Prostate gland (tissue), 2 donors: ENCODE data around the gene UBE2A. TPM values are rescaled to one million over a fixed set of nuclear protein-coding genes. Genes with fewer than 3 reads are reported as not detected.

Source experiments
- DNase-seq: peaks from one replicate; pipeline ENCODE4 v3.0.0-alpha.2; 2019; ENCODE audit warnings: low spot score
- H3K27ac ChIP-seq, 2 donors: fragments of 200-600 bp; sonication (generic); 2 replicates each; pipeline ENCODE4 v1.5.1; 2017 to 2019
- H3K27me3 ChIP-seq: fragments of 200-600 bp; sonication (generic); replicated peaks from 2 replicates; pipeline ENCODE4 v1.5.1; 2019; ENCODE audit not compliant: insufficient read depth
- H3K36me3 ChIP-seq, 2 donors: fragments of 200-600 bp; sonication (generic); 1 replicate in 1 of 2; 2 replicates in 1 of 2; pipeline versions ENCODE4 v1.5.1 to v1.8.1; 2017 to 2019
- H3K4me1 ChIP-seq: fragments of 200-600 bp; sonication (generic); replicated peaks from 2 replicates; pipeline ENCODE4 v1.5.1; 2019
- H3K4me3 ChIP-seq, 2 donors: fragments of 200-600 bp; sonication (generic); 2 replicates each; pipeline ENCODE4 v1.5.1; 2017 to 2019
- H3K9me3 ChIP-seq: fragments of 200-600 bp; sonication (generic); 2 replicates; pipeline ENCODE4 v1.5.1; 2017
- CTCF ChIP-seq, 4 experiments: fragments of 200-600 bp in 2 of 4; fragments of 450-650 bp in 2 of 4; sonication (generic) in 2 of 4; IDR thresholded peaks; 1 replicate in 3 of 4; 2 replicates in 1 of 4; pipeline ENCODE4 v1.5.1; 2016 to 2019; ENCODE audit warnings: antibody characterized with exemption in 4 of 4, mild to moderate bottlenecking in 2 of 4, moderate library complexity in 2 of 4
- POLR2A ChIP-seq: fragments of 450-650 bp; IDR thresholded peaks from one replicate; pipeline ENCODE4 v1.6.1; 2016; ENCODE audit warnings: antibody characterized with exemption, mild to moderate bottlenecking
- POLR2AphosphoS5 ChIP-seq: sonication (generic); formaldehyde crosslinking; IDR thresholded peaks from one replicate; pipeline ENCODE4 v1.6.1; 2017; ENCODE audit warnings: antibody characterized with exemption
- WGBS: methylation state at CpG from one replicate; pipeline ENCODE4 v1.1.5; 2018; 5-methylcytosine and 5-hydroxymethylcytosine counted together
- intact Hi-C: fragments of 100-400 bp; cut with DNase I; formaldehyde crosslinking; loops from one replicate; pipeline ENCODE4 v1.14.2; 2022
- total RNA-seq, 2 donors: library from RNA; depleted of rRNA; stranded (reverse); fragments of >200 nt; gene quantifications; one replicate each; pipeline ENCODE4 v1.1.0, GENCODE V29; 2016

Gene UBE2A
- total RNA-seq, result 10 to 100 TPM; 19.8 to 32.9 TPM

GRCh38 chrX:119574394-119575266 is at the start of gene UBE2A:
TSS of gene UBE2A (plus strand) at chrX:119574563. CDS start at chrX:119574712, 149 bp downstream.
- H3K27me3 ChIP-seq, result no peaks in the 10 kb centered on the region
- peak; percentile 82 for DNase-seq
- 3% methylated on average over 10 of the region's 86 CpGs for WGBS
- H3K4me1 ChIP-seq, result no peaks in the 10 kb centered on the region
- intact Hi-C loops, result loop anchor here (1.0 to 10.0 kb wide), 3 partner anchors 9 to 110 kb away; partner anchors contain the start of genes SLC25A5 and STEEP1
- H3K9me3 ChIP-seq, result no peaks in the 10 kb centered on the region
- peak within 1 kb of the TSS; percentile 58 to 59 for H3K4me3 ChIP-seq
- H3K36me3 ChIP-seq, result no peaks in the 10 kb centered on the region
- peak within 1 kb of the TSS; percentile 90 to 93 for H3K27ac ChIP-seq
- TF ChIP-seq POLR2AphosphoS5, result peak; percentile 18
- peak; percentile 61 for TF ChIP-seq POLR2A
- peak in 2 of 4 experiments; percentile 29 to 42 for TF ChIP-seq CTCF (IDR thresholded peaks at IDR 0.05)

GRCh38 chrX:119529345-119530276 is 44.8 kb upstream of the UBE2A start:
- TF ChIP-seq POLR2A (no peak), CTCF (IDR thresholded peaks at IDR 0.05) (no peak), POLR2AphosphoS5 (no peak)
- 73% methylated on average over 9 of the region's 9 CpGs for WGBS
- intact Hi-C loops, result no loop called here
- Histone ChIP-seq H3K4me3 (no peak overlapping the region), H3K9me3 (no peaks in the 10 kb centered on the region), H3K27me3 (no peaks in the 10 kb centered on the region), H3K27ac (no peak overlapping the region), H3K36me3 (no peaks in the 10 kb centered on the region), H3K4me1 (no peaks in the 10 kb centered on the region)
- DNase-seq, result no peak

- Histone ChIP-seq H3K4me3 (no peak overlapping the region), H3K9me3 (no peaks in the 10 kb centered on the region), H3K27me3 (no peaks in the 10 kb centered on the region), H3K36me3 (no peaks in the 10 kb centered on the region), H3K4me1 (no peaks in the 10 kb centered on the region), H3K27ac (no peak overlapping the region)
- 54% methylated on average over 3 of the region's 3 CpGs for whole genome bisulfite sequencing
- TF ChIP-seq POLR2AphosphoS5 (no peak), POLR2A (no peak), CTCF (IDR thresholded peaks at IDR 0.05) (no peak)
- no peak for DNase-seq
- intact Hi-C loops, result no loop called here
These were observed 36.9 kb upstream of the UBE2A start for GRCh38 chrX:119537487-119537886.

- no peak for TF ChIP-seq POLR2A
- no peak for TF ChIP-seq CTCF (IDR thresholded peaks at IDR 0.05)
- no peak for TF ChIP-seq POLR2AphosphoS5
- no peaks in the 10 kb centered on the region for H3K4me1 ChIP-seq
- no peak overlapping the region for H3K4me3 ChIP-seq
- 32% methylated on average over 2 of the region's 2 CpGs for WGBS
- no peaks in the 10 kb centered on the region for H3K36me3 ChIP-seq
- no peak for DNase-seq
- H3K27ac ChIP-seq, result no peak overlapping the region
- intact Hi-C loops, result no loop called here
- no peaks in the 10 kb centered on the region for H3K27me3 ChIP-seq
- H3K9me3 ChIP-seq, result no peaks in the 10 kb centered on the region
These were observed 34.5 kb upstream of the UBE2A start for GRCh38 chrX:119539872-119540271.
